ENCODE results near the gene SMAD3.

The SMAD3 gene

DNA sequence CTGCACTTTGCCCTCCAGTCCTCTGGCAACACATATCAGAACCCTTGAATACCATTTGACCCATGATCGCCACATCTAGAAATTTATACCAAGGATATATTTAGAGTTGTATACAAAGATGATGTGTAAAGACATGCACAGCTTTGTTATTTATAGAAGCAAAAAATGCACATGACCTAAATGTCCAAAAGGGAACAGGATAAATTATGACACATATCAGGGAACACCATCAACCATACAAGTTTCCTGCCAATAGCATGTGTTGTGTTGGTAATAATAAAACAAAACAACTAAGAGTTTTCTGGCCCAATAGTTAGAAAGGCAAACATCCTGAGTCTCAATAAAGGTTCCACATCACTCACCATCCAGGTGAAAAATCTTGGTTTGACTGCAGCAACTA is 137.6 kb downstream of the SMAD3 start:
- DNase-seq, result no peak

DNA sequence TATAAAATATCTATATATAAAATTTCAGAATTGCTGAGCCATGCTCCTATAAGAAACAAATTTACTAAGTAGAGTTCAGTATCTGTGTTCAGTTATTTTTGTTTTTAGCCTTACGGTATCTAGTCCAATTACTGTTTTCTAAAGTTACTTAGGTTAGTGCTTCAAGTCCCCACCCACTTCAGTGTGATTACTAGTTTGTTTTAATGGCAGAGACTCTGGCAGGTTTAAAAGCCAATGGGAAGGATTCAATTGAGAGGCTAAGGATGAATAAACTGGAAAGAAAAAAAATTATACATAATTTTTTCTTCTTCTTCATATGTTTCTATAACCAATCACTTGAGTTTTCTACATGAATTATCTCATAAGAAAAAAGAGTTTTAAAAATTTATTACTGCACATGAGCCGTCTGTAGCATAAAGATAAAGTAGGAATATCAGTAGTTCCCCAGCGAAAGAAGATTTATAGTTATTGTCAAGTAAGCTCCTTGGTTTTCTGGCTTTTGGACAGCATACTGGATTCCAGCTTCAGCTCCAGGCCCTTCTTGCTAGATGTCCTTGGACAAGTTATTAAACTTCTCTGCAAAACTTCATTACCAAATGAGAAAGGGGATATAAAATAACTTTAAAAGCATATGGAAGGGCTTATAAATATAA is 142.3 kb downstream of the SMAD3 start:
- DNase-seq, result no peak

DNA sequence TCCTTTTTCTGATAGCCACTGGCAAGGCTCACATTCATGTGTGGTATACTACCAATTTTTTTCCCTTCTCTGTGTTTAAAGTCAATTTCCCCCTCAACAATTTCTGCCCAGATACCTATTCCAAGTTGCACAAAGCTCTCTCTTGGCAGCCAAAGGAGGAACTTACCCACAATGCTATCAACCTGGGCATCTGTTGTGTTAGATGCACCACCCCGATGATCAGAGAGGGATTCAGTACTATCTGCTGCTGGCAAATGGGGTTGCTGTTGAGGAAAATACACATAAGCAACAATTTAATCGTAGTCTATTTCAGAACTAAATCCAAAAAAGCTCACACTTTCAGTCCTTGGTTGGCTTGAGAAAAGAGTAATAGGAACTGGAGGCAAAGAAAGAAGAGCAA is 143.0 kb downstream of the SMAD3 start:
- DNase-seq, result no peak

DNA sequence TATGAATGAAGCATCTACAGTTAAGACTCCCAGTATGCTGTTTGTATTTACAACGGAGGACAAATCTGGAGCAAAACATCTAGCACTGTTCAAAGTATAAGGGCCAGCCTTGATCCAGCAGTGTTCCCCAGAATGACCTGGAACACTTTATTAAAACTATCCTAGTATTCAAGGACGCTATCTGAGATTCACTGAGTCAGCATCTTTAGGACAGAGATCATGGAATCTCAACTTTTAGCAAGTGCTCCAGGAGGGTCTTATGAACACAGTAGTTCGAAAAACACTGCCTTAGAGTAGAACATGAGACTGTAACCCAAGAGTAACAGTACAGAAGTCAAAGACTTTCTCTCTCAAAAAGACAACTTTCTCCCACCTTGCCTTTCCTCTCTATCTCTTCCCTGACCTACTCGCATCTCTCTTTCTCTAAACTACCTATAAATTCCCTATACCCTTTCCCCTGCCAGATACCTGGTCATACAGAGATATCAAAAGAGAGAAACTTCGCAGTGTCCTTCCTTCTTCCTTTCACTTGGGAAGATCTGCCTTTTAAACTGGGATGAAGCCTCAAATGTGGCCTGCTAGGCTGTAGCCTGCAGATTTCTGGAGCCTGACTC is 145.3 kb downstream of the SMAD3 start:
- no peak for DNase-seq

GRCh38 chr15:67212684-67213367 is 147.4 kb downstream of the SMAD3 start:
- no peak for DNase-seq

GRCh38 chr15:67215102-67215501 is 149.7 kb downstream of the SMAD3 start:
- no peak for DNase-seq

DNA sequence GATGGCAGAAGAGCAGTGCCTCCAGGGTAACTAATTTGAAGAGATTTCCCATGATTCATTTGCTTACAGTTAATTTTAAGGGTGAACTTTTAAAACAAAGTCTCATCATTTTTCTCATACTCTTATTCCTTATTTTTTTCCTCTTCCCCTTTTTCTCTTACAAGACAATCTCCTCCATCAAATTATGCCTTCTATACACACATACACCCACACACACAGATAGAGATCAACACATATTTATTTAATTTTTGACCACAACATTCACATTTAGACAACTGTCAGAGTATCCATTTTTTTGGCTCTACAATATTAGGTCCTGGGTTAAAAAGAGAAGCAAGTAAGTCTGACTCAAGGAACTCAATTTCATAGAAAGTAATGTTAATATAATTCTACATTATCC is 151.5 kb downstream of the SMAD3 start:
- DNase-seq, result no peak

DNA sequence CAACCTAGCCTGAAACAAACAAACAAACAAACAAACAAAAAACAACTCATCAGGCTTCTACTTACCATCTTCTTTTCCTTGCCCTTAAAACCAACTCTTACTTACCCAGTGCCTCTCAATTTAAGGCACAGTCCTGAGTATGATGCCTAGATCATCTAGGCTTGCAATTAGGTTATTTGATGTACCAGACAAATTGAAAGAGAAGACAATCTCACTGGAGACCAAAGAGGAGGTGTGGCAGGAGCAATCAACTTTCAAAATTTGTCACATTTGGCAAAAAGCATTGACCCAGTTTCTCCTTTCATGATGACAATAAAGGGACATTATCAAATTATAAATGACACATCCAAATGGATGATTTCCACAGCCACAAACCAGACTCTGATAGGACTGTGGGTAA is 153.0 kb downstream of the SMAD3 start:
- no peak for DNase-seq

- no peak for DNase-seq
Measured at GRCh38 chr15:67219288-67219687, 153.9 kb downstream of the SMAD3 start.

GRCh38 chr15:67224889-67225288 is 159.5 kb downstream of the SMAD3 start:
- DNase-seq, result no peak

GRCh38 chr15:67225336-67225735 is 159.9 kb downstream of the SMAD3 start:
- DNase-seq, result no peak

DNA sequence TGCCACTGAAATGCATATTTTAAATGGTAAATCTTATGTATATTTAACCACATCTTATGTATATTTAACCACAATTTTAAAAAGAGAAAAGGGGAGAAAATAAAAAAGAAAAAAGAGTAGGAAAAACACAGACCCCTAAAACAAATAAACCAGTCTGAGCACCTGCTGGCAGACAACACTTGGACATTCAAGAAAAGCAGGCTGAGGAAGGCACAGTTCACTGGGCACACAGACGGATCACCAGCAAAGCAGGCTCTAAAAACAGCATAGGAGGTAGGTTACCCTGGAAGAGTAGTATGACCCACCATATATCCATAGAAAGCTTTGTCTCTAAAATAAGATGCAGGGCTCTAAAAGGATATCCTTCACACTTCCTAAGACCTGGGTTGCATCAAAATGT is 162.0 kb downstream of the SMAD3 start:
- DNase-seq, result no peak

DNA sequence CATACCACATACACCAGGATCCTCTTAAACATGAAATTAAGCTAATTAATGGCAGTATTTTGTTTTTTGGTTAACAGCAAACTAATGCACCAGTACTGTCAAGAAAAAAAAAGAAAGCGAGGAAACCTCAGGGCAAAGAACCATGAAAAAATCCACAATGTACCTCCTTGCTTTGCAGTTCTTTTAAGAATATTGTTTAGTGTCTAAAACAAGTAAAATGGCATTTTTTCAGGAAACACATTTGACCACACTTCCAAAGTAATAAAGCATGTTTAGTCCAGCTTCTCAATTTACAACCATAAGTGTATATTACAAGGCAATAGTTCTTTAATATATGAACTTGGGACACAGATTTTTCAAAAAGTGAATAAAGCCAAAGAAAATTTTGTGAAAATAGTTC is 162.4 kb downstream of the SMAD3 start:
- DNase-seq, result no peak

DNA sequence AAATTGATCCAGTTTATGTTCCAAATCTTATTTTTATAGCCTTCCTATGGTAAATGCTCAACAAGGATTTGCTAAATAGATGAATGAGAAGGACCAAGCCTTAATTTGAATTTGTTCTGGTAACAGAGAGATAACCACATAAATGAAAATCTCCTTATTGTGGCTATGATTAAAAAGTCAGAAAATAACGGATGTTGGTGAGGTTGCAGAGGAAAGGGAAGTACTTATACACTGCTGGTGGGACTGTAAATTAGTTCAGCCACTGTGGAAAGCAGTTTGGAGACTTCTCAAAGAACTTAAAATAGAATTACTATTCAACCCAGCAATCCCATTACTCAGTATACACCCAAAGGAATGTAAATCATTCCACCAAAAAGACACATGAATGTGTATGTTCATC is 162.9 kb downstream of the SMAD3 start:
- no peak for DNase-seq

GRCh38 chr15:67230504-67230903 is 165.1 kb downstream of the SMAD3 start:
- no peak for DNase-seq

GRCh38 chr15:67232591-67232990 is 167.2 kb downstream of the SMAD3 start:
- no peak for DNase-seq

DNA sequence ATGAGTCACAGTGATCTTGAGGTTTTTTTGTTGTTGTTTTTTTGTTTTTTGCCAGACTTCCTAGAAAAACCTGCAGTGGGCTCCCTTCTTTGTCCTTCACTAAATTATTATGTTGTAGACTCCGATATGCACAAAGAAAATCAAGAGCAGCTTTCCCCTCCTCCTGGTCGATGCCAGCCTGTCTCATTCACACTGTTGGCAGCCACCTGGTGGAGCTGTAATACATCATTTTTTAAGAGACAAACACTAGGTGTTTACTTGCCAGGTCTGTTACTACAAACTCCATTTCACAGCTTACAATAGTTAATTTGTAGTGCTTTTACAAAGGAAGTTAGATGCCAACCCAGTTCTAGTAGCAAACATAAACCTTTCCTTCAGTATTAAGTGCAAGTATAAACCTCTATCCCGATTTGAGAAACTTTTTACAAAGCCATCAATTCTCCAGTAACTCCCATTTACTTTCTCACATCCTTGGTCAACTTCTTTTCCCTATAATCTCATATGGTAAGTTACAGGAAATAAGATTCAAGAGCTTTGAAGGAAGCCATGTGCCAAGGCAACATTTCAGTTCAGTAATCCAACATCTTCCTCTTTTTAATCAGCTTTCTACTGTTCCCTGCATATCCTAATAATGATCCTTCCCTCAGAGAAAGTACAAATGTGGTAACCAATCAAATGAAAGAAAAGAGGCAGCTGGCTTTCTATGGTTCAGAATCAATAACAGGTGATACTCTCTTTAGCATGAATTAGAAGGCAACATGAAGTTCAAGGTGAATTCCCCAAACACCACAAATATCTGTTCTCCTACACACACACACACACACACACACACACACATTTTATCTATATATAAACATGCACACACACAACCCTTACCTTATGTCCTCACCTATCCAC is 175.1 kb downstream of the SMAD3 start:
- DNase-seq, result no peak

DNA sequence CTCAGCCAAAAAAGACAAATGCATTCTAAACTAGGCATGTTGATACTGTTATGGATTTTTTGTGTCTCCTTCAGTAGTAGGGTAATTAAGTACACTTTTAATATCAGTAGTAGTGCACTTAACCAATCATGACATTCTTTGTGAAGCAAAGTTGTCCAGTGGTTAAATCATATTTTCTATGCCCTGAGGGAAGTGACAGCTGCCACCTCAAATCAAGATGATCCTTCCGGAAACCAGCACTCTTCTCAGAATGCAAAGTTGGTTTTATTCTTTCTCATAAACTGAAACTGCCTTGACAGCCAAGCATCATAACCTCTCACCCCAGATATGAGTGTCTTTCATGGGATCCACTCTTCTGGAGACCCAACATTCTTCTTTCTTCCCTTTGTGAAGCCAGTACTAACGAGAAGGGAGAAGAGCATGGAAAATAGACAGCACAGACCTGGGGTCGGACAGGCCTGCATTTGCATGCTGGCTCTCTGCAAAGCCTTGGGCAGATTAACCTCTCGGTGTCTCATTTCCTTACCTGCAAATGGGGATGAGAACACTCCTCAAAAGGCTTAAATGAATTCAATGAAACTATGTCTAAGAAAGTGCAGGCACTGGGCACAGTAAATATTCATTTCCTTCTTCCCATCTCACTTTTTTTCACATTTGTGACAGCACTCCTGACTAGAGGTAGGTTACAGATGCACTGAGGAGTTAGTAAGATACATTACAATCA is 175.9 kb downstream of the SMAD3 start:
- DNase-seq, result no peak

GRCh38 chr15:67242708-67243111 is 177.3 kb downstream of the SMAD3 start:
- DNase-seq, result no peak

All from NCI-H510A (cell line).